GM12878 (cell line): ENCODE measurements around the gene GALNT18. TPM values are rescaled to one million over a fixed set of nuclear protein-coding genes. Genes with fewer than 3 reads are reported as not detected.

Experiments used
- ATAC-seq: fragments of 200-7000 bp; cut with Tn5 transposase; 3 replicates; pipeline ENCODE4 v1.9.1; 2020; ENCODE audit warnings: mild to moderate bottlenecking, moderate library complexity
- BruUV-seq: library from RNA; stranded (reverse); fragments of 400-500 nt; replicated peaks from 2 replicates; lab custom pipeline; 2021; lab: Mats Ljungman, UMichigan
- CTCF ChIA-PET: fragments of 300-600 bp; sonication (Branson Sonifier 250); formaldehyde crosslinking; extraction: SDS; loops from one replicate; lab custom pipeline; 2021; ENCODE audit warnings: inconsistent platforms; lab: Yijun Ruan, JAX
- POLR2A ChIA-PET: fragments of 350-600 bp; formaldehyde crosslinking; extraction: SDS; loops from one replicate; lab custom pipeline; 2021; ENCODE audit warnings: inconsistent platforms; lab: Charles Lee
- RAD21 ChIA-PET: fragments of 300-600 bp; sonication (Branson Sonifier 250); formaldehyde crosslinking; loops from one replicate; lab custom pipeline; 2023; ENCODE audit warnings: antibody characterized with exemption; ENCODE audit not compliant: unreplicated experiment; lab: Charles Lee
- SMC1A ChIA-PET: fragments of 300-600 bp; sonication (Branson Sonifier 250); formaldehyde crosslinking; loops from one replicate; lab custom pipeline; 2023; ENCODE audit not compliant: unreplicated experiment, uncharacterized antibody; lab: Charles Lee
- DNase-seq: peaks from one replicate; pipeline ENCODE4 v3.0.0-alpha.2; 2011; ENCODE audit warnings: low read depth, low spot score
- FAIRE-seq: peaks from 3 replicates; lab custom pipeline; 2011; peaks lifted over from hg19 to GRCh38; lab: Jason Lieb, UNC
- H2AFZ ChIP-seq: 2 replicates; pipeline ENCODE4 v1.6.0; 2011; ENCODE audit warnings: low read depth, low read length, control low read depth; ENCODE audit not compliant: control insufficient read depth
- H3K27ac ChIP-seq: 2 replicates; pipeline ENCODE4 v1.5.1; 2011; ENCODE audit warnings: control low read depth; ENCODE audit not compliant: control insufficient read depth, insufficient read depth
- H3K27me3 ChIP-seq, 2 experiments: replicated peaks in 1 of 2; 2 replicates each; pipeline versions ENCODE4 v1.6.0 to v1.6.1; 2011; ENCODE audit warnings: low read length in 1 of 2; ENCODE audit not compliant: control insufficient read depth in 2 of 2, insufficient read depth in 2 of 2
- H3K36me3 ChIP-seq, 2 experiments: 2 replicates each; pipeline ENCODE4 v1.5.1; 2011; ENCODE audit warnings: low read length in 1 of 2; ENCODE audit not compliant: control insufficient read depth in 2 of 2, insufficient read depth in 2 of 2
- H3K4me1 ChIP-seq: 2 replicates; pipeline ENCODE4 v1.6.1; 2011; ENCODE audit warnings: mild to moderate bottlenecking, low read length, moderate library complexity, mixed read lengths; ENCODE audit not compliant: control insufficient read depth, insufficient read depth
- H3K4me2 ChIP-seq: 2 replicates; pipeline ENCODE4 v1.6.0; 2011; ENCODE audit warnings: control low read depth; ENCODE audit not compliant: control insufficient read depth, insufficient read depth
- H3K4me3 ChIP-seq: fragments of 200-600 bp; sonication (generic); 2 replicates; pipeline ENCODE4 v1.5.1; 2016
- H3K79me2 ChIP-seq: 2 replicates; pipeline ENCODE4 v1.6.0; 2011; ENCODE audit warnings: low read length; ENCODE audit not compliant: control insufficient read depth, insufficient read depth
- H3K9ac ChIP-seq: 2 replicates; pipeline ENCODE4 v1.8.0; 2011; ENCODE audit warnings: low read length, control low read depth, mixed read lengths; ENCODE audit not compliant: control insufficient read depth, insufficient read depth
- H3K9me3 ChIP-seq: replicated peaks from 3 replicates; pipeline ENCODE4 v1.5.1; 2011; ENCODE audit warnings: mild to moderate bottlenecking, low read length; ENCODE audit not compliant: control insufficient read depth, insufficient read depth
- H4K20me1 ChIP-seq: 2 replicates; pipeline ENCODE4 v1.6.0; 2011; ENCODE audit not compliant: control insufficient read depth, insufficient read depth
- CHD1 ChIP-seq: IDR thresholded peaks from 2 replicates; pipeline ENCODE4 v1.6.1; 2012; ENCODE audit warnings: low read depth, low read length, improper control_type of control experiment
- KAT2A ChIP-seq: conservative IDR thresholded peaks from 2 replicates; pipeline ENCODE4 v1.6.1; 2011; ENCODE audit warnings: low read depth, low read length; ENCODE audit not compliant: control insufficient read depth
- NR2C1 ChIP-seq: fragments of 450-650 bp; IDR thresholded peaks from 2 replicates; pipeline ENCODE4 v1.6.1; 2017; ENCODE audit warnings: antibody characterized with exemption, mild to moderate bottlenecking, moderate library complexity
- NR2C2 ChIP-seq: IDR thresholded peaks from 2 replicates; pipeline ENCODE4 v1.6.1; 2011; ENCODE audit warnings: borderline replicate concordance, low read depth; ENCODE audit not compliant: control insufficient read depth, insufficient read length
- SIN3A ChIP-seq: IDR thresholded peaks from 2 replicates; pipeline ENCODE4 v1.6.1; 2012; ENCODE audit warnings: low read depth, low read length, improper control_type of control experiment
- ZNF274 ChIP-seq: IDR thresholded peaks from one replicate; pipeline ENCODE4 v1.8.0; 2011; ENCODE audit not compliant: insufficient read length, insufficient read depth
- WGBS: methylation state at CpG from one replicate; pipeline ENCODE4 v1.1.6; 2016; ENCODE audit warnings: low lambda C conversion rate; ENCODE audit not compliant: insufficient replicate concordance, insufficient coverage; ENCODE audit errors: missing lambda C conversion rate; 5-methylcytosine and 5-hydroxymethylcytosine counted together
- in situ Hi-C: fragments of 300-500 bp; cut with MboI; formaldehyde crosslinking; loops from 9 replicates; pipeline ENCODE4 v1.14.3; 2018; ENCODE audit warnings: mixed read lengths
- intact Hi-C: fragments of 100-400 bp; cut with micrococcal nuclease; formaldehyde crosslinking; loops from one replicate; pipeline ENCODE4 v1.14.2; 2022; ENCODE audit not compliant: unreplicated experiment
- polyA plus RNA-seq, 11 experiments: library from polyadenylated mRNA; depleted of rRNA in 4 of 11; unstranded in 6 of 11; stranded (reverse) in 5 of 11; fragments of >200 nt; fragmentation: Nextera tagmentation in 4 of 11; fragmentation: Illumina TruSeq in 1 of 11; extraction: Ambion mirVana in 4 of 11; extraction: Trizol in 1 of 11; gene quantifications; 1 replicate in 1 of 11; 2 replicates in 10 of 11; pipeline versions ENCODE4 v1.2.1 to v1.2.3, GENCODE V29; 2011 to 2016; ENCODE audit warnings: inconsistent platforms in 2 of 11, missing spikeins in 2 of 11, low read depth in 1 of 11
- total RNA-seq, 4 experiments: library from RNA; depleted of rRNA in 3 of 4; stranded (reverse); fragments of >200 nt in 3 of 4; fragmentation: Illumina TruSeq in 1 of 4; extraction: Trizol in 1 of 4; gene quantifications; 2 replicates each; pipeline versions ENCODE4 v1.2.1 to v1.2.3, GENCODE V29; 2013 to 2021
- TF ChIP-seq, protein P1 (sequence below): fragments of 450-650 bp; formaldehyde crosslinking; IDR thresholded peaks from 2 replicates; pipeline ENCODE4 v1.5.0; 2022; ENCODE audit warnings: mild to moderate bottlenecking, missing genetic modification characterization
- TF ChIP-seq, protein P2 (sequence below): IDR thresholded peaks from 2 replicates; pipeline ENCODE4 v1.6.1; 2011; ENCODE audit warnings: low read depth, low read length, improper control_type of control experiment, borderline replicate concordance

Gene GALNT18
- total and polyA plus RNA-seq, 10 of the 15 experiments (the other 5 are each of a cell fraction or from before 2014, with no cell fraction given): 1.2 to 14.2 (median 6.3) TPM

DNA sequence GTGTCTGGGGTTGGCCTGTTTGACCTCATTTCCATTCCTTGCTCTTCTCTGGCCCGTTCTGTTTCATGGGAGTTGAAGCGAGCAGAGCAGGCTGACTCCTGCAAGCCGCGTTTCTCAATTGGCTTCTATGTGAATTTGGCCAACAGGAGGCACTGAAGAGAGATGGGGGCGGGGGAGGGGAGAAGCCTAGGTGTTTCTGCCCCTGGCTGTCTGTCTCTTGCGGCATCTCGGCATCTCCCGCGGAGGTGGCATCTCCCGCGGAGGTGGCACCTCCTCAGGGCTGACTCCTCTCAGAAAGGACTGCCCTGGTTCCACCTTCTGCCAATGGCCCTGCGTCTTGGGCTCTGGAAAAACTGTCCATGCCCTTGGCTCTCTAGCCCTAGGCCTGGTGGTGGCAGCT lies 143.1 kb downstream of the GALNT18 start:
- SMC1A ChIA-PET: no interaction called here
- DNase-seq (no peak), FAIRE-seq (no peak), ATAC-seq (no peak)
- BruUV-seq: no TSS peak
- H3K27ac ChIP-seq: no peak overlapping the region
- in situ Hi-C loops: no loop called here
- H3K27me3 ChIP-seq: no peaks in the 10 kb centered on the region
- H3K79me2 ChIP-seq: no peaks in the 10 kb centered on the region
- POLR2A ChIA-PET: no interaction called here
- CTCF ChIA-PET: no interaction called here
- RAD21 ChIA-PET: no interaction called here
- intact Hi-C loops: no loop called here
- H3K4me2 ChIP-seq: no peak overlapping the region
- TF ChIP-seq, protein P1, sequence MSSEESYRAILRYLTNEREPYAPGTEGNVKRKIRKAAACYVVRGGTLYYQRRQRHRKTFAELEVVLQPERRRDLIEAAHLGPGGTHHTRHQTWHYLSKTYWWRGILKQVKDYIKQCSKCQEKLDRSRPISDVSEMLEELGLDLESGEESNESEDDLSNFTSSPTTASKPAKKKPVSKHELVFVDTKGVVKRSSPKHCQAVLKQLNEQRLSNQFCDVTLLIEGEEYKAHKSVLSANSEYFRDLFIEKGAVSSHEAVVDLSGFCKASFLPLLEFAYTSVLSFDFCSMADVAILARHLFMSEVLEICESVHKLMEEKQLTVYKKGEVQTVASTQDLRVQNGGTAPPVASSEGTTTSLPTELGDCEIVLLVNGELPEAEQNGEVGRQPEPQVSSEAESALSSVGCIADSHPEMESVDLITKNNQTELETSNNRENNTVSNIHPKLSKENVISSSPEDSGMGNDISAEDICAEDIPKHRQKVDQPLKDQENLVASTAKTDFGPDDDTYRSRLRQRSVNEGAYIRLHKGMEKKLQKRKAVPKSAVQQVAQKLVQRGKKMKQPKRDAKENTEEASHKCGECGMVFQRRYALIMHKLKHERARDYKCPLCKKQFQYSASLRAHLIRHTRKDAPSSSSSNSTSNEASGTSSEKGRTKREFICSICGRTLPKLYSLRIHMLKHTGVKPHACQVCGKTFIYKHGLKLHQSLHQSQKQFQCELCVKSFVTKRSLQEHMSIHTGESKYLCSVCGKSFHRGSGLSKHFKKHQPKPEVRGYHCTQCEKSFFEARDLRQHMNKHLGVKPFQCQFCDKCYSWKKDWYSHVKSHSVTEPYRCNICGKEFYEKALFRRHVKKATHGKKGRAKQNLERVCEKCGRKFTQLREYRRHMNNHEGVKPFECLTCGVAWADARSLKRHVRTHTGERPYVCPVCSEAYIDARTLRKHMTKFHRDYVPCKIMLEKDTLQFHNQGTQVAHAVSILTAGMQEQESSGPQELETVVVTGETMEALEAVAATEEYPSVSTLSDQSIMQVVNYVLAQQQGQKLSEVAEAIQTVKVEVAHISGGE: no peak
- no peak for TF ChIP-seq ZNF274
- TF ChIP-seq NR2C1: no peak
- TF ChIP-seq, protein P2, sequence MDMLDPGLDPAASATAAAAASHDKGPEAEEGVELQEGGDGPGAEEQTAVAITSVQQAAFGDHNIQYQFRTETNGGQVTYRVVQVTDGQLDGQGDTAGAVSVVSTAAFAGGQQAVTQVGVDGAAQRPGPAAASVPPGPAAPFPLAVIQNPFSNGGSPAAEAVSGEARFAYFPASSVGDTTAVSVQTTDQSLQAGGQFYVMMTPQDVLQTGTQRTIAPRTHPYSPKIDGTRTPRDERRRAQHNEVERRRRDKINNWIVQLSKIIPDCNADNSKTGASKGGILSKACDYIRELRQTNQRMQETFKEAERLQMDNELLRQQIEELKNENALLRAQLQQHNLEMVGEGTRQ: no peak
- TF ChIP-seq SIN3A: no peak
- no peak for TF ChIP-seq CHD1
- no peak for TF ChIP-seq KAT2A
- no peak for TF ChIP-seq NR2C2
- H2AFZ ChIP-seq: no peak overlapping the region
- H3K4me3 ChIP-seq: no peak overlapping the region
- H3K36me3 ChIP-seq: no peaks in the 10 kb centered on the region
- WGBS: 80% methylated on average over 10 of the region's 12 CpGs
- no peak overlapping the region for H3K9ac ChIP-seq
- H3K9me3 ChIP-seq: no peaks in the 10 kb centered on the region
- H3K4me1 ChIP-seq: no peaks in the 10 kb centered on the region
- H4K20me1 ChIP-seq: no peaks in the 10 kb centered on the region
